H1 (cell line): Measurements from ENCODE around the gene SLC5A10. TPM values are rescaled to one million over a fixed set of nuclear protein-coding genes. Genes with fewer than 3 reads are reported as not detected.
"Not testable (repeated sequence)": the region's sequence is repeated elsewhere in the genome, so short reads cannot be mapped to it uniquely, and the experiment has no call there.

Experiments used
- CTCF ChIA-PET: fragments of 300-600 bp; sonication (Branson Sonifier 250); formaldehyde crosslinking; loops from one replicate; lab custom pipeline; 2021; ENCODE audit not compliant: partially characterized antibody; lab: Charles Lee
- POLR2A ChIA-PET: fragments of 300-600 bp; sonication (Branson Sonifier 250); formaldehyde crosslinking; loops from one replicate; lab custom pipeline; 2021; ENCODE audit warnings: inconsistent platforms; ENCODE audit not compliant: partially characterized antibody; lab: Charles Lee
- DNase-seq, 2 experiments: peaks; one replicate each; pipeline versions ENCODE4 v3.0.0 to v3.0.0-alpha.2; 2010 to 2022; ENCODE audit warnings: low spot score in 2 of 2, low read depth in 1 of 2, mixed read lengths in 1 of 2
- FAIRE-seq: peaks from 2 replicates; lab custom pipeline; 2011; peaks lifted over from hg19 to GRCh38; lab: Jason Lieb, UNC
- H2AFZ ChIP-seq: 2 replicates; pipeline ENCODE4 v1.8.1; 2012; ENCODE audit warnings: low read length, inconsistent platforms
- H2AK5ac ChIP-seq: 2 replicates; pipeline ENCODE4 v1.6.1; 2013; ENCODE audit warnings: low read depth, low read length
- H2BK120ac ChIP-seq: replicated peaks from 2 replicates; pipeline ENCODE3; 2013; ENCODE audit warnings: low read depth, low read length, inconsistent platforms
- H2BK12ac ChIP-seq: 2 replicates; pipeline ENCODE4 v1.6.1; 2013; ENCODE audit warnings: low read depth, low read length
- H2BK15ac ChIP-seq: 2 replicates; pipeline ENCODE4 v1.6.1; 2013; ENCODE audit warnings: low read length
- H2BK20ac ChIP-seq: 2 replicates; pipeline ENCODE4 v1.6.1; 2013; ENCODE audit warnings: low read length
- H2BK5ac ChIP-seq: 2 replicates; pipeline ENCODE4 v1.6.1; 2013; ENCODE audit warnings: low read depth, low read length
- H3K14ac ChIP-seq: 2 replicates; pipeline ENCODE4 v1.6.1; 2013; ENCODE audit warnings: inconsistent platforms; ENCODE audit not compliant: insufficient read length
- H3K18ac ChIP-seq: 2 replicates; pipeline ENCODE4 v1.6.1; 2013; ENCODE audit warnings: low read length; ENCODE audit errors: extremely low read depth
- H3K23ac ChIP-seq: 2 replicates; pipeline ENCODE4 v1.6.1; 2013; ENCODE audit warnings: inconsistent platforms; ENCODE audit not compliant: insufficient read length
- H3K23me2 ChIP-seq: 2 replicates; pipeline ENCODE4 v1.6.1; 2013; ENCODE audit warnings: low read depth, low read length
- H3K27ac ChIP-seq: 2 replicates; pipeline ENCODE4 v1.6.1; 2011; ENCODE audit warnings: low read depth, low read length, inconsistent platforms
- H3K27me3 ChIP-seq, 4 experiments: replicated peaks in 1 of 4; 1 replicate in 1 of 4; 2 replicates in 3 of 4; pipeline versions ENCODE4 v1.6.1 to v1.8.1; 2011 to 2013; ENCODE audit warnings: low read length in 3 of 4, mild to moderate bottlenecking in 3 of 4, inconsistent platforms in 2 of 4, mixed read lengths in 2 of 4, moderate library complexity in 1 of 4; ENCODE audit not compliant: control insufficient read depth in 3 of 4, insufficient read depth in 3 of 4; ENCODE audit errors: extremely low read depth in 1 of 4
- H3K36me3 ChIP-seq, 4 experiments: 2 replicates each; pipeline versions ENCODE4 v1.6.1 to v1.8.1; 2011 to 2013; ENCODE audit warnings: mild to moderate bottlenecking in 4 of 4, low read length in 3 of 4, moderate library complexity in 2 of 4, control low read depth in 1 of 4, inconsistent platforms in 1 of 4; ENCODE audit not compliant: insufficient read depth in 4 of 4, control insufficient read depth in 2 of 4
- H3K4ac ChIP-seq: replicated peaks from 2 replicates; pipeline ENCODE3; 2013; ENCODE audit warnings: low read length, low read depth, mixed read lengths, inconsistent platforms; ENCODE audit not compliant: insufficient read length
- H3K4me1 ChIP-seq, 4 experiments: replicated peaks in 1 of 4; 1 replicate in 1 of 4; 2 replicates in 3 of 4; pipeline versions ENCODE4 v1.6.1 to v1.8.1; 2011 to 2013; ENCODE audit warnings: low read length in 3 of 4, inconsistent platforms in 2 of 4, mixed read lengths in 1 of 4; ENCODE audit not compliant: insufficient read depth in 4 of 4, control insufficient read depth in 3 of 4
- H3K4me2 ChIP-seq, 2 experiments: 2 replicates each; pipeline versions ENCODE4 v1.6.1 to v1.8.1; 2011 to 2013; ENCODE audit warnings: low read depth in 2 of 2, low read length in 2 of 2, control low read depth in 1 of 2, inconsistent platforms in 1 of 2, mild to moderate bottlenecking in 1 of 2; ENCODE audit not compliant: insufficient read depth in 1 of 2
- H3K4me3 ChIP-seq, 4 experiments: fragments of 200-600, 300-600 bp in 1 of 4; sonication (generic), shearing (Covaris generic), sonication (Bioruptor Twin) in 1 of 4; 2 replicates each; pipeline versions ENCODE4 v1.5.1 to v1.8.1; 2011 to 2016; ENCODE audit warnings: low read length in 4 of 4, low read depth in 3 of 4, control low read depth in 2 of 4, inconsistent platforms in 2 of 4, mild to moderate bottlenecking in 2 of 4, mixed read lengths in 1 of 4, moderate library complexity in 1 of 4; ENCODE audit not compliant: insufficient read depth in 2 of 4; ENCODE audit errors: extremely low read depth in 1 of 4
- H3K56ac ChIP-seq: replicated peaks from 2 replicates; pipeline ENCODE3; 2013; ENCODE audit warnings: low read depth, mild to moderate bottlenecking, mixed read lengths, low read length, inconsistent platforms; ENCODE audit not compliant: insufficient read length
- H3K79me1 ChIP-seq: 2 replicates; pipeline ENCODE4 v1.6.1; 2013; ENCODE audit warnings: low read depth, low read length, control low read depth
- H3K79me2 ChIP-seq, 2 experiments: 2 replicates each; pipeline versions ENCODE4 v1.6.1 to v1.8.1; 2012 to 2013; ENCODE audit warnings: low read length in 2 of 2, mild to moderate bottlenecking in 2 of 2, inconsistent platforms in 1 of 2; ENCODE audit not compliant: insufficient read depth in 2 of 2, control insufficient read depth in 1 of 2
- H3K9ac ChIP-seq, 4 experiments: replicated peaks in 1 of 4; 1 replicate in 1 of 4; 2 replicates in 3 of 4; pipeline versions ENCODE4 v1.6.1 to v1.8.1; 2011 to 2013; ENCODE audit warnings: low read depth in 3 of 4, low read length in 3 of 4, control low read depth in 2 of 4, mild to moderate bottlenecking in 2 of 4, moderate library complexity in 2 of 4, inconsistent platforms in 1 of 4; ENCODE audit errors: extremely low read depth in 1 of 4
- H3K9me3 ChIP-seq, 2 experiments: 2 replicates each; pipeline versions ENCODE4 v1.6.1 to v1.8.1; 2012 to 2013; ENCODE audit warnings: mild to moderate bottlenecking in 2 of 2, moderate library complexity in 2 of 2, control low read depth in 1 of 2, inconsistent platforms in 1 of 2, low read depth in 1 of 2, low read length in 1 of 2, mixed read lengths in 1 of 2; ENCODE audit not compliant: insufficient read depth in 2 of 2
- H4K20me1 ChIP-seq, 2 experiments: replicated peaks in 1 of 2; 2 replicates each; pipeline versions ENCODE3 to v1.8.1; 2011 to 2013; ENCODE audit warnings: inconsistent platforms in 2 of 2, low read length in 2 of 2, mild to moderate bottlenecking in 1 of 2; ENCODE audit not compliant: insufficient read depth in 2 of 2, control insufficient read depth in 1 of 2
- H4K5ac ChIP-seq: 2 replicates; pipeline ENCODE4 v1.6.1; 2013; ENCODE audit warnings: low read length, low read depth, mixed read lengths, inconsistent platforms; ENCODE audit not compliant: insufficient read length
- H4K8ac ChIP-seq: 2 replicates; pipeline ENCODE4 v1.8.0; 2013; ENCODE audit warnings: mild to moderate bottlenecking, moderate library complexity, low read length, inconsistent platforms; ENCODE audit not compliant: insufficient read depth; ENCODE audit errors: extremely low read depth
- H4K91ac ChIP-seq: replicated peaks from 2 replicates; pipeline ENCODE3; 2013; ENCODE audit warnings: low read length, mixed read lengths, inconsistent platforms; ENCODE audit not compliant: insufficient read length
- WGBS, 2 experiments: shearing (Covaris generic) in 1 of 2; methylation state at CpG; one replicate each; pipeline versions ENCODE4 v1.1.6 to v1.1.7; 2013 to 2015; ENCODE audit warnings: low lambda C conversion rate in 2 of 2, mixed read lengths in 2 of 2, inconsistent platforms in 1 of 2, low coverage in 1 of 2, missing lambda C conversion rate in 1 of 2; ENCODE audit not compliant: insufficient replicate concordance in 2 of 2, insufficient coverage in 1 of 2, insufficient read length in 1 of 2; ENCODE audit errors: extremely low coverage in 1 of 2, missing lambda C conversion rate in 1 of 2; 5-methylcytosine and 5-hydroxymethylcytosine counted together
- polyA plus RNA-seq, 7 experiments: library from polyadenylated mRNA; depleted of rRNA in 3 of 7; stranded (reverse) in 5 of 7; unstranded in 2 of 7; fragments of >200 nt in 5 of 7; fragments of 200-250 nt in 2 of 7; gene quantifications; 1 replicate in 5 of 7; 2 replicates in 1 of 7; 4 replicates in 1 of 7; pipeline versions ENCODE4 v1.2.1 to v1.2.3, GENCODE V29; 2011 to 2013; ENCODE audit warnings: missing spikeins in 2 of 7, mixed read lengths in 2 of 7
- total RNA-seq: library from RNA; stranded (reverse); fragmentation: NEBNext Ultra II Directional; extraction: Animal tissue kit (Norgen Biotek cat#: 25700); gene quantifications from 2 replicates; pipeline ENCODE4 v1.2.1, GENCODE V29; 2021

SLC5A10 gene
- total and polyA plus RNA-seq, 2 of the 8 experiments (the other 6 are each of a cell fraction or from before 2014, with no cell fraction given): 0.05 to 0.11 TPM

DNA sequence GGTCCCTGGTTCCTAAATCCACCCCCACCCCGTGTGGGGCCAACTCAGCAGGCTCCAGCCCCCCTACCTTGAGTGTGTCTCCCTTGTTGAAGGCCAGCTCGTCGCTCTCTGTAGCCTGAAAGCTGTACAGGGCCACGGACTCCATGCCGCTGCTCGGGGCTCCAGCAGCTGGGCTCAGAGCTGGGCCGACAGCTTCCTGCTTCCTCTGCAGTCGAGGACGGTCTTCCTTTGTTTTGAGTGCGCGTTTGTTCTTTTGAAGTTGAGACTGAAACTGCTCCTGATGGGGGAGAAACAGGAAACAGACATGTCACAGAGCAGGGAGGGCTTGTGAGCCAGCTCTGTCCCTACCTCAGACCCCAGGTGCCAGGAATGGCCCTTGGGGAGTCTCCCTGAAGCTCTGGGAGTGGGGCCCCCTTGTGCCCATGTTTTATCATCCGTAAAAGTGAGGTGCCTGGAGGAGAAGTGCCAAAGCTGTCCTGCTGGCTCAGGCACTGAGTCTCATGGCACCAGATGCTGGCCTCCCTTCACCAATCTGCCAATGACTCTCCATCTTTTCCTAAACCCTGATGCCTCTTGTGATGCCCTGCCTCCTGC is 94.9 kb downstream of the SLC5A10 start, which contains the start of gene GRAP:
GRAP (minus strand) TSS at position 176 of the 594 bp plus-strand sequence; CDS start at position 145, 31 bp downstream.
- DNase-seq, H3K4me1 ChIP-seq, H2AK5ac ChIP-seq, H3K9me3 ChIP-seq, H3K56ac ChIP-seq, H4K20me1 ChIP-seq, H3K27me3 ChIP-seq, H3K79me1 ChIP-seq, H3K79me2 ChIP-seq, H3K18ac ChIP-seq, H3K27ac ChIP-seq, H3K23me2 ChIP-seq, CTCF ChIA-PET, FAIRE-seq, H3K23ac ChIP-seq, H3K4me2 ChIP-seq, H3K36me3 ChIP-seq, H2BK120ac ChIP-seq, H3K4me3 ChIP-seq, H3K9ac ChIP-seq, H3K14ac ChIP-seq, H2BK20ac ChIP-seq, H3K4ac ChIP-seq, H2BK15ac ChIP-seq, H4K5ac ChIP-seq, H2BK5ac ChIP-seq, POLR2A ChIA-PET, H4K91ac ChIP-seq, H2AFZ ChIP-seq, H2BK12ac ChIP-seq, H4K8ac ChIP-seq: not testable (repeated sequence)
- no CpG with 5 or more reads among the region's 12 CpGs for WGBS, 2 experiments

DNA sequence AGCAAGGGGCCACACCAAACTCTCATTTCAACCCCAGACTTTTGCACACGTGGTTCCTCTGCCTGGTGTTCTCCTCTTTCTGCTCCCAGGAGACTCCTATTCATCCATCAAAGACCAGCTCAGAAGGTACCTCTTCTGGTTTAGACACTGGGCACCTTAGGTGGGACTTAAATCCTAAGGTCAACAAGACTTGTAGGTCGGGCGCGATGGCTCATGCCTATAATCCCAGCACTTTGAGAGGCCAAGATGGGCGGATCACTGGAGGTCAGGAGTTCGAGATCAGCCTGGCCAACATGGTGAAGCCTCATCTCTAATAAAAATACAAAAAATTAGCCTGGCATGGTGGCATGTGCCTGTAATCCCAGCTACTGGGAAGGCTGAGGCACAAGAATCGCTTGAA is 95.5 kb downstream of the SLC5A10 start:
- H4K8ac ChIP-seq, H2BK120ac ChIP-seq, H2BK20ac ChIP-seq, H4K5ac ChIP-seq, H2BK5ac ChIP-seq, H3K79me1 ChIP-seq, H3K4me1 ChIP-seq, H3K79me2 ChIP-seq, H3K23me2 ChIP-seq, H3K4me2 ChIP-seq, DNase-seq, H3K36me3 ChIP-seq, H2AK5ac ChIP-seq, H3K4ac ChIP-seq, H3K27me3 ChIP-seq, H3K9me3 ChIP-seq, H4K20me1 ChIP-seq, POLR2A ChIA-PET, H2BK12ac ChIP-seq, H3K4me3 ChIP-seq, H3K27ac ChIP-seq, H3K18ac ChIP-seq, H3K56ac ChIP-seq, H2AFZ ChIP-seq, FAIRE-seq, CTCF ChIA-PET, H3K23ac ChIP-seq, H4K91ac ChIP-seq, H3K14ac ChIP-seq, H3K9ac ChIP-seq, H2BK15ac ChIP-seq: not testable (repeated sequence)
- 98% methylated on average over 5 of the region's 7 CpGs; no CpG with 5 or more reads in 1 of the 2 experiments for WGBS, 2 experiments
